Skeletal muscle cell (primary cell): ENCODE data around the gene PTPRD.
A peak's percentile ranks its signal among the peaks of the same experiment; 100 is the strongest.

Experiments used
- DNase-seq: peaks from one replicate; pipeline ENCODE4 v3.0.0-alpha.2; 2010; ENCODE audit warnings: low read depth
- H3K4me3 ChIP-seq: 2 replicates; pipeline ENCODE4 v1.5.1; 2011; ENCODE audit warnings: low read depth, mild to moderate bottlenecking, control low read depth, low read length, moderate library complexity

Gene PTPRD

GRCh38 chr9:10331157-10331556 lies 281.6 kb downstream of the PTPRD start:
- H3K4me3 ChIP-seq, result no peak overlapping the region
- no peak for DNase-seq

- no peak overlapping the region for H3K4me3 ChIP-seq
- DNase-seq, result no peak
Observed at GRCh38 chr9:10282084-10282483, 330.7 kb downstream of the PTPRD start.

- H3K4me3 ChIP-seq, result no peak overlapping the region
- DNase-seq, result no peak
Observed at GRCh38 chr9:10274988-10275387, 337.8 kb downstream of the PTPRD start.

GRCh38 chr9:10274175-10274574 lies 338.6 kb downstream of the PTPRD start:
- H3K4me3 ChIP-seq, result no peak overlapping the region
- DNase-seq, result no peak

GRCh38 chr9:10272830-10273229 lies 340.0 kb downstream of the PTPRD start:
- H3K4me3 ChIP-seq, result no peak overlapping the region
- no peak for DNase-seq

- no peak overlapping the region for H3K4me3 ChIP-seq
- DNase-seq, result peak; percentile 10
Observed at GRCh38 chr9:10268531-10269485, 344.0 kb downstream of the PTPRD start.

- peak; percentile 94 for DNase-seq
- H3K4me3 ChIP-seq, result no peak overlapping the region
Observed at GRCh38 chr9:10265153-10265631, 347.6 kb downstream of the PTPRD start.

GRCh38 chr9:10260501-10260900 lies 352.3 kb downstream of the PTPRD start:
- H3K4me3 ChIP-seq, result no peak overlapping the region
- DNase-seq, result no peak

- DNase-seq, result no peak
- H3K4me3 ChIP-seq, result no peak overlapping the region
Observed at GRCh38 chr9:10259668-10260067, 353.1 kb downstream of the PTPRD start.

GRCh38 chr9:10255758-10256157 lies 357.0 kb downstream of the PTPRD start:
- no peak overlapping the region for H3K4me3 ChIP-seq
- no peak for DNase-seq

- H3K4me3 ChIP-seq, result no peak overlapping the region
- no peak for DNase-seq
Observed at GRCh38 chr9:10254338-10254737, 358.5 kb downstream of the PTPRD start.

- no peak for DNase-seq
- H3K4me3 ChIP-seq, result no peak overlapping the region
Observed at GRCh38 chr9:10253341-10253740, 359.5 kb downstream of the PTPRD start.

- peak; percentile 10 for DNase-seq
- H3K4me3 ChIP-seq, result no peak overlapping the region
Observed at GRCh38 chr9:10252174-10252573, 360.6 kb downstream of the PTPRD start.

- peak; percentile 82 for DNase-seq
- no peak overlapping the region for H3K4me3 ChIP-seq
Observed at GRCh38 chr9:10251490-10251889, 361.3 kb downstream of the PTPRD start.

- peak; percentile 48 for DNase-seq
- no peak overlapping the region for H3K4me3 ChIP-seq
Observed at GRCh38 chr9:10250219-10250618, 362.6 kb downstream of the PTPRD start.

- DNase-seq, result no peak
Observed at GRCh38 chr9:10248890-10249289, 363.9 kb downstream of the PTPRD start.

GRCh38 chr9:10242255-10242654 lies 370.5 kb downstream of the PTPRD start:
- DNase-seq, result no peak

More at GRCh38 chr9:10248890-10249289, 363.9 kb downstream of the PTPRD start:
- H3K4me3 ChIP-seq, result no peak overlapping the region

GRCh38 chr9:10238087-10238486 lies 374.7 kb downstream of the PTPRD start:
- no peak for DNase-seq
- H3K4me3 ChIP-seq, result no peak overlapping the region

More at GRCh38 chr9:10242255-10242654, 370.5 kb downstream of the PTPRD start:
- no peak overlapping the region for H3K4me3 ChIP-seq

GRCh38 chr9:10237584-10237983 lies 375.2 kb downstream of the PTPRD start:
- DNase-seq, result no peak
- no peak overlapping the region for H3K4me3 ChIP-seq

GRCh38 chr9:10236161-10236560 lies 376.6 kb downstream of the PTPRD start:
- DNase-seq, result no peak
- no peak overlapping the region for H3K4me3 ChIP-seq

- H3K4me3 ChIP-seq, result no peak overlapping the region
- DNase-seq, result no peak
Observed at GRCh38 chr9:10235376-10235775, 377.4 kb downstream of the PTPRD start.
